ENCODE measurements around the gene TMEM130. TPM values are rescaled to one million over a fixed set of nuclear protein-coding genes. Genes with fewer than 3 reads are reported as not detected.

TMEM130 gene
- total RNA-seq, 2 donors from 2014 or later, result 0.36 to 83.6 TPM

GRCh38 chr7:98830972-98831548, 38.8 kb downstream of the TMEM130 start:
- DNase-seq (ENCODE audit: low spot score), result no peak
- Histone ChIP-seq H3K27me3 (replicated peaks; ENCODE audit: insufficient read depth) (no peaks in the 10 kb centered on the region), H3K27ac (no peak overlapping the region), H3K4me3 (no peak overlapping the region), H3K4me1 (replicated peaks) (no peaks in the 10 kb centered on the region), H3K36me3 (no peaks in the 10 kb centered on the region), H3K9me3 (no peaks in the 10 kb centered on the region)
- intact Hi-C loops (cut with DNase I), result no loop called here
- 84% methylated on average over 2 of the region's 2 CpGs for WGBS
- TF ChIP-seq POLR2AphosphoS5 (IDR thresholded peaks at IDR 0.05) (no peak), POLR2A (IDR thresholded peaks at IDR 0.05) (no peak)
- TF ChIP-seq, protein P1, sequence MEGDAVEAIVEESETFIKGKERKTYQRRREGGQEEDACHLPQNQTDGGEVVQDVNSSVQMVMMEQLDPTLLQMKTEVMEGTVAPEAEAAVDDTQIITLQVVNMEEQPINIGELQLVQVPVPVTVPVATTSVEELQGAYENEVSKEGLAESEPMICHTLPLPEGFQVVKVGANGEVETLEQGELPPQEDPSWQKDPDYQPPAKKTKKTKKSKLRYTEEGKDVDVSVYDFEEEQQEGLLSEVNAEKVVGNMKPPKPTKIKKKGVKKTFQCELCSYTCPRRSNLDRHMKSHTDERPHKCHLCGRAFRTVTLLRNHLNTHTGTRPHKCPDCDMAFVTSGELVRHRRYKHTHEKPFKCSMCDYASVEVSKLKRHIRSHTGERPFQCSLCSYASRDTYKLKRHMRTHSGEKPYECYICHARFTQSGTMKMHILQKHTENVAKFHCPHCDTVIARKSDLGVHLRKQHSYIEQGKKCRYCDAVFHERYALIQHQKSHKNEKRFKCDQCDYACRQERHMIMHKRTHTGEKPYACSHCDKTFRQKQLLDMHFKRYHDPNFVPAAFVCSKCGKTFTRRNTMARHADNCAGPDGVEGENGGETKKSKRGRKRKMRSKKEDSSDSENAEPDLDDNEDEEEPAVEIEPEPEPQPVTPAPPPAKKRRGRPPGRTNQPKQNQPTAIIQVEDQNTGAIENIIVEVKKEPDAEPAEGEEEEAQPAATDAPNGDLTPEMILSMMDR (IDR thresholded peaks at IDR 0.05), result no peak

DNA sequence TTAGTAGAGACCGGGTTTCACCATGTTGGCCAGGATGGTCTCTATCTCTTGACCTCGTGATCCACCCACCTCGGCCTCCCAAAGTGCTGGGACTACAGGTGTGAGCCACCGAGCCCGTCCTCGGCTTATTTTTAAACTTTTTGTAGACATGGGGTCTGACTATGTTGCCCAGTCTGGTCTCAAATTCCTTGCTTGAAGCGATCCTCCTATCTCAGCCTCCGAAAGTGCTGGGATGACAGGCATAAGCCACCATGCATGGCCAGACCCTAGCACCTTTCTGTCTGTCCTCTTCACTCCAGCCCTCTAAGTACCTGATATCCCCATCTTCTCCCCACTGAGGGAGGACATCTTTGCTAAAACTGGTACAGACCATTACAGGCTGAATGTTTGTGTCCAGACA, 41.4 kb downstream of the TMEM130 start:
- Histone ChIP-seq H3K4me3 (no peak overlapping the region), H3K27ac (no peak overlapping the region), H3K36me3 (no peaks in the 10 kb centered on the region), H3K4me1 (replicated peaks) (no peaks in the 10 kb centered on the region), H3K27me3 (replicated peaks; ENCODE audit: insufficient read depth) (no peaks in the 10 kb centered on the region), H3K9me3 (no peaks in the 10 kb centered on the region)
- TF ChIP-seq POLR2AphosphoS5 (IDR thresholded peaks at IDR 0.05), result no peak
- no peak for TF ChIP-seq POLR2A (IDR thresholded peaks at IDR 0.05)
- TF ChIP-seq, protein P1 (IDR thresholded peaks at IDR 0.05), result no peak
- intact Hi-C loops (cut with DNase I), result no loop called here
- WGBS, result 97% methylated on average over 8 of the region's 8 CpGs
- no peak for DNase-seq (ENCODE audit: low spot score)

- H3K4me1 ChIP-seq (replicated peaks), result no peaks in the 10 kb centered on the region
- no peak overlapping the region for H3K4me3 ChIP-seq
- no peak overlapping the region for H3K27ac ChIP-seq
- TF ChIP-seq POLR2AphosphoS5 (IDR thresholded peaks at IDR 0.05) (no peak), POLR2A (IDR thresholded peaks at IDR 0.05) (no peak)
- TF ChIP-seq, protein P1 (IDR thresholded peaks at IDR 0.05), result no peak
- H3K9me3 ChIP-seq, result no peaks in the 10 kb centered on the region
- no peaks in the 10 kb centered on the region for H3K36me3 ChIP-seq
- intact Hi-C loops (cut with DNase I), result no loop called here
- no peak for DNase-seq (ENCODE audit: low spot score)
- no peaks in the 10 kb centered on the region for H3K27me3 ChIP-seq (replicated peaks; ENCODE audit: insufficient read depth)
- 76% methylated on average over 3 of the region's 3 CpGs for WGBS
These were observed 42.6 kb downstream of the TMEM130 start for GRCh38 chr7:98827258-98827657.

- TF ChIP-seq, protein P1 (IDR thresholded peaks at IDR 0.05), result peak in 1 of 4 experiments; percentile 18
- no peak for TF ChIP-seq POLR2A (IDR thresholded peaks at IDR 0.05)
- DNase-seq (ENCODE audit: low spot score), result peak; percentile 37
- intact Hi-C loops (cut with DNase I), result no loop called here
- H3K4me1 ChIP-seq (replicated peaks), result no peaks in the 10 kb centered on the region
- no peaks in the 10 kb centered on the region for H3K9me3 ChIP-seq
- H3K4me3 ChIP-seq, result no peak overlapping the region
- H3K27me3 ChIP-seq (replicated peaks; ENCODE audit: insufficient read depth), result no peaks in the 10 kb centered on the region
- WGBS, result 14% methylated on average over 13 of the region's 13 CpGs
- H3K27ac ChIP-seq, result no peak overlapping the region
- H3K36me3 ChIP-seq, result no peaks in the 10 kb centered on the region
These were observed 43.0 kb downstream of the TMEM130 start for GRCh38 chr7:98826811-98827231.

DNA sequence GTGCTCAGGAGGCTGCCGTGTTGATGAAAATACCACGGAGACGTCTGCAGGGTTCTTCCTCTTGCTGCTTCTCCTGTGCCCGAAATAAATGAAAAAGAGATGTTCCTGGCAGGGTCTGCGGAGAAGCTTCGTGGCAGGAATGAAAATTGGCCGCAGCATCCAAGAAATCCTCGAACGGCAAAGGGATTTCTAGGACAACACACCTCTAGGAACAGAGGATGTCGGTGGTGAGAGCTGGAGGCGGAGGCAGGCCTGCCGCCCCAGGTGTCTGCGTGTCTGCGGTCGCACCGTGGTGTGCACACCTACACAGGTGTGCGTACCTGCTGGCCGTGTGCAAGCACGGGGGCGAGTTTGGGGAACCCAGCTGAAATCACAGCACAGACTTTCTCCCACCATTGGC, 43.4 kb downstream of the TMEM130 start:
- WGBS, result 30% methylated on average over 19 of the region's 20 CpGs
- intact Hi-C loops (cut with DNase I), result no loop called here
- H3K36me3 ChIP-seq, result no peaks in the 10 kb centered on the region

More for the DNA sequence above, 43.4 kb downstream of the TMEM130 start:
- no peak for TF ChIP-seq POLR2AphosphoS5 (IDR thresholded peaks at IDR 0.05)
- TF ChIP-seq, protein P1 (IDR thresholded peaks at IDR 0.05), result no peak
- TF ChIP-seq POLR2A (IDR thresholded peaks at IDR 0.05), result no peak
- no peak for DNase-seq (ENCODE audit: low spot score)
- Histone ChIP-seq H3K27ac (no peak overlapping the region), H3K4me3 (no peak overlapping the region), H3K4me1 (replicated peaks) (no peaks in the 10 kb centered on the region), H3K9me3 (no peaks in the 10 kb centered on the region), H3K27me3 (replicated peaks; ENCODE audit: insufficient read depth) (no peaks in the 10 kb centered on the region)

All from prostate gland (tissue), 2 donors.